ENCODE measurements around the gene CEPT1.

GRCh38 chr1:111174070-111174469 is 34.0 kb downstream of the CEPT1 start:
- no peak for TF ChIP-seq CTCF (IDR thresholded peaks at IDR 0.05; ENCODE audit: control extremely low read depth in 1 of 3, insufficient read depth in 1 of 3, low read depth in 1 of 3, low read length in 3 of 3)
- TF ChIP-seq ZNF274 (IDR thresholded peaks at IDR 0.05; ENCODE audit: borderline replicate concordance, extremely low read depth, low read length): no peak
- no peak for TF ChIP-seq CEBPB (IDR thresholded peaks at IDR 0.05; ENCODE audit: low read depth, low read length)
- no peak for TF ChIP-seq TAF1 (IDR thresholded peaks at IDR 0.05; ENCODE audit: low read depth, low read length)
- TF ChIP-seq TCF12 (IDR thresholded peaks at IDR 0.05; ENCODE audit: low read depth, low read length): no peak
- TF ChIP-seq SUZ12 (IDR thresholded peaks at IDR 0.05; ENCODE audit: low read length): no peak
- no peak for TF ChIP-seq PHF8 (conservative IDR thresholded peaks at IDR 0.05; ENCODE audit: low read depth, low read length)
- no peak for TF ChIP-seq MAX (IDR thresholded peaks at IDR 0.05)
- no peak for TF ChIP-seq CHD2 (IDR thresholded peaks at IDR 0.05; ENCODE audit: low read length)
- no peak for TF ChIP-seq KDM5A (IDR thresholded peaks at IDR 0.05; ENCODE audit: low read length)
- TF ChIP-seq TAF7 (optimal IDR thresholded peaks at IDR 0.05; ENCODE audit: borderline replicate concordance, low read depth, low read length): no peak
